GM10266 (cell line): ENCODE measurements around the gene ADGRE2.

Experiments used
- DNase-seq: peaks from one replicate; pipeline ENCODE4 v3.0.0; 2012; ENCODE audit errors: extremely low spot score
- CTCF ChIP-seq: IDR thresholded peaks from 2 replicates; pipeline ENCODE4 v1.5.1; 2012; ENCODE audit warnings: mild to moderate bottlenecking, low read depth; ENCODE audit not compliant: control insufficient read depth, insufficient read depth; ENCODE audit errors: missing control alignments

The ADGRE2 gene

GRCh38 chr19:14735915-14736314 lies 42.4 kb downstream of the ADGRE2 start:
- TF ChIP-seq CTCF = no peak
- no peak for DNase-seq

DNA sequence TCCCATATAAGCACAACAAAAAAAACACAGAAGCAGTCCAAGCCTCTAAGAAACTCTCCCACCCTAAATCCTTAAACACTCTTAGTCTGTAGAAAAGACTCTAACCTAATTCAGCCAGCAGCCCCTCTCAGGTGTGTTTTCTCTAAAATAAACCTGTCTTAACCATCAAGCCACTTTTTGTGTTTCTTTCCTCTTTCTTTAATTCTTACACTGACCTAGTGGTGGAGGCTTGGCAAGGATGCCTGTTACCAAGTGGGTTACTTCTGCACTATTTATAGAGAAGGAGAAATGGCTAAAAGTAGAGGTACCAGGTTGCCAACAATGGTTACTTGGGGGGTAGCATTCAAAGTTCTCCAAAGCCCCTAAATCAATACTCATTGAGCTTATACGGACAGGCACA lies 44.8 kb downstream of the ADGRE2 start:
- no peak for TF ChIP-seq CTCF
- DNase-seq = no peak

GRCh38 chr19:14732510-14732909 lies 45.9 kb downstream of the ADGRE2 start:
- no peak for TF ChIP-seq CTCF
- DNase-seq = no peak

DNA sequence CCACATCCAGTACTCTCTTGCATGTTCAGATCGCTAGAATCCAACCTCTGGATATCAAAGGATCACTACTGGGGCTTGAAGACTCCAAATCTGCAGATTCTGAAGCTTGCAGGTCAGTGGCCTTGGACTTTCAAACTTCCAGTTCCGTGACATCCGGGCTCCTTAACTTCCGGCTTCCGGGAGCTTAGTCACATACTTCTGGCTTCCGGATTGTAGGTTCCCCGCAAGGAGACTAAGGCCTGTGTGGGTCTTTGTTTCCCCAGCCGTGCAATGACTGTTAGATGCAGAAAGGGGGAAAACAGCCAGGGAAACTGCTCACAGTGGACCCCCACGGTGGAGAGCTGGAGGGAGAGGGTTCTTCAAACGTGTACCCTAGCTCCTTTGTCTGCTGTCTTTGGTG lies 47.2 kb downstream of the ADGRE2 start:
- DNase-seq = no peak
- TF ChIP-seq CTCF = no peak

- no peak for TF ChIP-seq CTCF
- no peak for DNase-seq
These were observed 49.8 kb downstream of the ADGRE2 start for GRCh38 chr19:14728595-14728994.

DNA sequence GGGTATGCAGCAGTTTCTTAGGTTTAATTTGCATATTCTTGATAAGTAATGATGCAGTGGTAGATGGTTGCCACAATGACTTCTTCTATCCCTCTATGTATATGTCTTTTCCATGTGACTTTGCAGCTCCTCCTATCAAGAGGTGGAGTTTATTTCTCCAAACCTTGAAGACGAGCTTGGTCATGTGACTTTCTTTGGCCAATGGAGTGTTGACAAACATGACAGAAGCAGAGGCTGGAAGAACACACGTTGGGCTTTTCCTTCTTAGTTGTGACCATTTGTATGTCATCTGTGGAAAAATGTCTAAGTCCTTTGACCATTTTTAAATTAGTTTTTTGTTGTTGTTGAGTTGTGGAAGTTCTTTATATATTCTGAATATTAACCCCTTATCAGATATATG lies 56.2 kb downstream of the ADGRE2 start:
- no peak for TF ChIP-seq CTCF
- DNase-seq = no peak

- TF ChIP-seq CTCF = no peak
- no peak for DNase-seq
These were observed 59.2 kb downstream of the ADGRE2 start for GRCh38 chr19:14719162-14719561.
